KBM-7 (cell line): ENCODE measurements around the gene TRIM3.
"Not testable (repeated sequence)": the region's sequence is repeated elsewhere in the genome, so short reads cannot be mapped to it uniquely, and the experiment has no call there.

Experiments used
- DNase-seq: peaks from one replicate; pipeline ENCODE4 v3.0.0-alpha.2; 2015
- in situ Hi-C: fragments of 300-500 bp; cut with MboI; formaldehyde crosslinking; loops from 2 replicates; pipeline ENCODE4 v1.14.3; 2020; ENCODE audit warnings: low sequenced_read_pairs, low pct_unique_long_range_greater_than_20kb, mixed read lengths

TRIM3 gene

DNA sequence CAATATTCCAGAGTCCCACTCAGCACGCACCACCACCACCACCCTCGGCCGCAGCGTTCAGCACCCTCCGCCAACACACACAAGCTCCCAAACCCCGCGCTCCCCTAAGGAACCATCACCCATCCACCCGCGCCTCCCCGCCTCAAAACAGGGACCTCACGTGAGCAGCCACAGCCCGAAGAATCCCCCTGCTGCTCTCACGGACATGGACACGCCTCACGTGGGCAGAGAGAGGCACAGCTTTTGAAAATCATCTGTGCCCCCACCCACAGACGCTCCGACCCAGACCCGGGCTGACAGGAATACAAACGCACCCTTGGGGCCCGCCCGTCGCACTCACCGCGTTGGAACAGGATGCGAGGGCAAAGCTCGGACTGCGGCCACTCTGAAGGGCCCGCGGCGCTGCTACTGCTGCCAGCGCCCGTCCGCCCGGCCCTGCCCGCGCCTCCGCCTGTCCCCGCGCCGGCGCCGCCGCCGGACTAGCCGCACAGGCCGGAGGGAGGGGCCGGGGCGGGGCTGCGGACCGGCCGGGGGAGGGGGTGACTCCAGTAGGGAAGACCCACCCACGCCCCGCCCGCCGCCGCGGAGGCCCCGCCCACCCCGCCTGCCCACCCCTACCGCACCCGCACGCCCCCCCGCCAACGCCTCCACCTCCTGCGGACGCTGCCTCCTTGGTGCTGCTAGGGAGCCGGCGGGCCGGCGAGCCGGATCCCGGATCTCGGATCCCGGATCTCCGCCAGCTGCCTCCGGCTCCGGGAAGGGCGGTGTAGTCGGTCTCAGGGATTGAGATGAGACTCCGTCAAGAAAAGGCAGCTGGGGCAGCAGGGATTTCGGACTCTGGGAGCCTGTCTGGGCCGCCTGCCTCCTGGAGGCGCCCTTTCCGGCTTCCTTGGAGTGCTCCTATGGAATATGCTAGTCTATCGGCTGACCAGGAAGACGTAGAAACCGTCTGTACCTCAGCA, at the start of gene TRIM3:
Gene TRIM3, minus strand, starts transcription at position 491 of the 962 bp plus-strand sequence. CDS start 8,246 bp downstream, outside the sequence.
- in situ Hi-C loops: no loop called here

DNA sequence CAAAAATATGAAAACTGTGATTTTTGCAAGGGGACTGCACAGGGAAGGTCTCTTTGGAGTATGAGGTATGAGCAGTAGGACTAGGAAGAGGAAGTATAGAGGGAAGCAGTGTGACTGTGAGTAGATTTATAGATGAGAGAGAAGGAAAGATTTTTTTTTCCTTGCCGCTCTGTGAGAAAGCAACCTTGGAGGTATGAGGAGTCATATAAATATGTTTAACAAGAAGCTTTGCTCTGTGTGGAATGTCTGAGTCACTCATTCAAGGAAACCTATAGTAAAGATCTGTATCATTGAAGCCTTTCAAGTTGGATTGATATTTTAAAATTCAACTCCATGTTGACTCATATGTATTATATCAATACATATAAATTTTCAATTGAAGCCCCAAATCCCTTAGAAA, 49.5 kb upstream of the TRIM3 start:
- in situ Hi-C loops: no loop called here
- DNase-seq: no peak

More for the DNA sequence above, at the start of gene TRIM3:
- peak; percentile 57 for DNase-seq

DNA sequence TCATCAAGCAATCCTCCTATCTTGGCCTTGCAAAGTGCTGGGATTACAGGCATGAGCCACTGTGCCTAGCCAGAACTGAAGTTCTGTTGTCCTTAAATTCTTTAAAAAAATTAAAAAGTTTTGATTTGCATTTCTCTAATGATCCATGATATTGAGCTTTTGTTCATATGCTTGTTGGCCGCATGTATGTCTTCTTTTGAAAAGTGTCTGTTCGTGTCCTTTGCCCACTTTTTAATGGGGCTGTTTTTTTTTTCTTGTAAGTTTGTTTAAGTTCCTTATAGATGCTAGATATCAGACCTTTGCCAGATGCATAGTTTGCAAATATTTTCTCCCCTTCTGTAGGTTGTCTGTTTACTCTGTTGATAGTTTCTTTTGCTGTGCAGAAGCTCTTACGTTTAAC, 48.2 kb upstream of the TRIM3 start:
- in situ Hi-C loops, DNase-seq: not testable (repeated sequence)

DNA sequence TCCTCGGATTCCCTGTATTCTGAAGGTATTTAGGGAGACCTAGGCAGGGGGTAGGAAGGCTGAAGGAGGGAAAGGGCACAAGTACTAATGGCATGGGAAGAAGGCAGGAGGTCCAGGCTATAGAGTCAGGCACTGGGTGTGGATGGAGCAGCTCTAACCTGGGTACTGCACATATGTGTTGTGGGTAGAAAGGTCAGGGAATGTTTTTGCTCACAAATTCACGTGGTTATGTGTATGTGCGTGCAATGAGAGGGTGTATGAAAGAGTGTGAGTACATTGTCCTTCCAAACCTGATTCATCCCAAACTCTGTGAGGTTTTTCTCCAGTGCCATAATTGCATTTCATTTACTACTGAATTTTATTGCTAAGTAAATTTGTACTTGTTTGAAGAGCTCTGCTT, 46.5 kb upstream of the TRIM3 start:
- in situ Hi-C loops: no loop called here
- no peak for DNase-seq

DNA sequence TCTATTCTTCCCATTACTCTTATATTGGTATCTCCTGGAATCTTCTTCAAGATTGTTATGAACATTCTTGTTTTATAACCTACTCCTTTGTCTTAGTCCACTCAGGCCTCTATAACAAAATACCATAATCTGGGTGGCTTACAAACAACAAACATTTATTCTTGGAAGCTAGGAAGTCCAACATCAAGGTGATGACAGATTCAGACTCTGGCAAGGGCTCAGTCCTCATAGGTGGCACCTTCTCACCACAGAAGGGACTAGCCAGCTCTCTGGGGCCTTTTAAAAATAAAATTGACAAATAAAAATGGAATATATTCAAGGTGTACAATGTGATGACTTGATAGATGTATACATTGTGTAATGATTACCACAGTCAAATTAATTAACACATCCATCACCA, 43.1 kb upstream of the TRIM3 start:
- no peak for DNase-seq
- in situ Hi-C loops: no loop called here

- peak; percentile 42 for DNase-seq
- in situ Hi-C loops: no loop called here
Measured at GRCh38 chr11:6505577-6506240, 32.0 kb upstream of the TRIM3 start.

GRCh38 chr11:6504166-6504565, 30.4 kb upstream of the TRIM3 start:
- in situ Hi-C loops: no loop called here
- DNase-seq: no peak

GRCh38 chr11:6502382-6502781, 28.6 kb upstream of the TRIM3 start:
- in situ Hi-C loops: no loop called here
- no peak for DNase-seq

DNA sequence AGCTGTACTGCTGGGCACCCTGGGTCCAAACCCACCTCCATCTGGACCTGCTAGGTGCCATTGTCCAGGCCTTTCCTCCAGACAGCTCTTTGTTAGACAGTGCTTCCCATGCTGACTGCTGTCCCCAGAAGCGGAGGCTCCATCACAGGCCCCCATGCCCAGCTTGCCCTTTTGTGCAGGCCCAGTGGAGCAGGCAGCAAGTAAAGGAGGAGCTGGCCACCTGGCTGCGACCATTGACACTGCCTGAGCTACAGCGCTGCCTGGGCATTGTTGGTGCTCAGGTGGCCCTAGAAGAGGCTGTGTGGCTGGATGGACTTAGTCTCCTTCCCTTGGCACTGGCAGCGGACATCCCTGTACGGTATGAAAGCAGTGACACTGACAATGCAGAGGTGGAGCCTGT, 24.8 kb upstream of the TRIM3 start:
- DNase-seq: no peak
- in situ Hi-C loops: no loop called here

DNA sequence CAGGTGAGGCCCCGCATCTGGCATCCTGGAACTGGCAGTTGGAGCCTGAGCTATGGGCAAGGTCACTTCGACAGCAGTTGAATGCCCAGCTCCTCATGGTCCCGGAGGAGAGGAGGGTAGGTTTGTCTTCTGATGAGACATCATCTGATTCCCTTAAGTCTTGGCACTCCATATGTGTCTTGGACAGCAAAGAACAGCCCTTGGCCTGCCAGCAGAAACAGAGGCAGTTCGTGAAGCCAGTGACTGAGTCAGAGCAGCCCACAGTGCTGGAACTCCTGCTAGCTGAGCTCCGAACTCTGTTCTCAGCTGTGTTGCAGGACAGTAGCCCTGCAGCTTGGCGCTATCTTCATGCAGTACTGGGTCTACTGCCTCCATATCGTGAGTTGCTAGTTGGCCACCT, 24.4 kb upstream of the TRIM3 start:
- in situ Hi-C loops: no loop called here
- DNase-seq: no peak

- in situ Hi-C loops: no loop called here
- DNase-seq: no peak
Measured at GRCh38 chr11:6497069-6497839, 23.5 kb upstream of the TRIM3 start, which contains the start of gene DNHD1. TSS of gene DNHD1 (plus strand) at chr11:6497280. CDS start at chr11:6498216, 936 bp downstream.

DNA sequence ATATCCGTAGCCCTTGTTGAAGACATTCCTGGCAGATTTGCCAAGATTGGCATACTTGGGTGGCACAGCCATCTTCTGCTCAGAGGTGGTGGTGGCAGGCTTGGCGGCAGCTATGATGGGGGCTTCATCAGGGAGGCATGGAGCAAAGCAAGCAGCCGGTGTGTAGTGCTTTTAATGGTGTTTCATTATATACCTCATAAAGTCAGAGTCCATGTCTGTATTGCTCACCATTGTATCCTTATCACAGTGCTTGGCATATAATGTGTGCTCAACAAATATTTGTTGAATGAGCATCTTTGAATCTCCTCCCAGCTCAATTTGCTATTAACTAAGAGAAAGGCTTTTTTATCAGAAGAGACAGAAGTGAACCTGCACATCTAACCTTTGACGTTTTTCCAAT, 15.6 kb upstream of the TRIM3 start:
- in situ Hi-C loops: no loop called here

GRCh38 chr11:6488821-6489220, 15.1 kb upstream of the TRIM3 start:
- no peak for DNase-seq

More for the DNA sequence above, 15.6 kb upstream of the TRIM3 start:
- no peak for DNase-seq

DNA sequence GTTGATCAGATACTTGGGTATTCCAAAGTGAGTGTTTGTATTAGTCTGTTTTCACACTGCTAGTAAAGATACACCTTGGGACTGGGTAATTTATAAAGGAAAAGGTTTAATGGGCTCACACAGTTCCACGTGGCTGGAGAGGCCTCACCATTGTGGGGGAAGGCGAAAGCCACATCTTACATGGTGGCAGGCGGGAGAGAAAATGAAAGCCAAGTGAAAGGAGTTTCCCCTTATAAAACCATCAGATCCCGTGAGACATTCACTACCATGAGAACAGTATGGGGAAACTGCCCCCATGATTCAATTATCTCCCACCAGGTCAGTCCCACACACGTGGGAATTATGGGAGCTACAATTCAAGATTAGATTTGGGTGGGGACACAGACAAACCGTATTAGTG, 14.6 kb upstream of the TRIM3 start:
- in situ Hi-C loops: no loop called here

More at GRCh38 chr11:6488821-6489220, 15.1 kb upstream of the TRIM3 start:
- in situ Hi-C loops: no loop called here

DNA sequence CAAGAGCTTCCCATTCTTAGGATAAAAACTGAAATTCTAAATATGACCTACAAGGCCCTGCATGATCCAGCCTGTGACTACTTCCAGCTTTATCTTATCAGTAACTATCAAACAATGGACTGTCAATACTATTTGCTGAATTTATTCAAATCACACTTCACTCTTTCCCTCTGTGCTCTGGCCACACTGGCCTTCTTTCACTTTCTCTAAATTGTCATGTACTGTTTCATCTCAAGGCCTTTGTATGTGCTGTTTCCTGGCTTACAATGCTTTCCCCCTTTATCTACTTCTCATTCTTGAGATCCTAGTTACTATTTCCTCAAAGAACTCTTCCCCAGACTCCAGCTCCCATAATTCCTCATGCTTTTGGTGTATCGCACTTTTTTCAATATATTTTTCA, 13.2 kb upstream of the TRIM3 start:
- no peak for DNase-seq
- in situ Hi-C loops: no loop called here

More for the DNA sequence above, 14.6 kb upstream of the TRIM3 start:
- no peak for DNase-seq

DNA sequence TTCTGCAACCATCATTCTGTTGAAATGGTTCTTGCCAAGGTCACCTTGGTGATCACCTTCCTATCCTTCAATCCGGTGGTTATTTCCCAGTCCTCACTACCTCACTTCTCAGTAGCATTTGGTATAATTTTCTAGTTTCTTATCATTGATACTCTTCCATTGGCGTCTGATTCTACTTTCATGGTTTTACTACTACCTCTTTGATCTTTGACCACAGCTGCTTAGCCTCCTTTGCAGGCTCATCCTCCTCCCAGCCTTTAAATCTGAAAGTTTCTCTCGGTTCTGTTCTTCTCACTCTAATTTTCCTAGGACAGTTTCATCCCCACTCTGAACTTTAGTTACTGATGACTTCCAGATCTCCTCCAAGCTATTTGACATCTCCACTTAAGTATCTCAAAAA, 12.5 kb upstream of the TRIM3 start:
- DNase-seq: no peak
- in situ Hi-C loops: no loop called here

- in situ Hi-C loops: no loop called here
- DNase-seq: no peak
Measured at GRCh38 chr11:6485661-6486060, 11.9 kb upstream of the TRIM3 start.

- in situ Hi-C loops: no loop called here
- DNase-seq: no peak
Measured at GRCh38 chr11:6483015-6483414, 9.3 kb upstream of the TRIM3 start.

- no peak for DNase-seq
- in situ Hi-C loops: no loop called here
Measured at GRCh38 chr11:6482441-6482840, 8.7 kb upstream of the TRIM3 start.

DNA sequence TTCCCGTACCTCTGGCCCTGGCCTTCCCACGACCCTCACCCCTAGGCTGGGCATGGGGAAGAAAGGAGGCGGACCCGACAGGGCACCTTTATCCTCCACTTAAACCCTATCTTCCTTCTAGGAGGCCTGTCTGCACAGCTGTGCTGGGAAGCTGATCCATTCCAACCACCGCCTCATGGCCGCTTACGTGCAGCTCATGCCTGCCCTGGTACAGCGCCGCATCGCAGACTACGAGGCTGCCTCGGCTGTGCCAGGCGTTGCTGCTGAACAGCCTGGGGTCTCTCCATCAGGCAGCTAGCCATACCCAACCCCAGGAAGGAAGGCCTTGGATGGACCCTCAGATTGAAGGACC, 8.2 kb upstream of the TRIM3 start:
- in situ Hi-C loops: no loop called here
- DNase-seq: no peak
